H1 (cell line): ENCODE measurements around the gene DENND4A. TPM values are rescaled to one million over a fixed set of nuclear protein-coding genes. Genes with fewer than 3 reads are reported as not detected.

Experiments
- CTCF ChIA-PET: fragments of 300-600 bp; sonication (Branson Sonifier 250); formaldehyde crosslinking; loops from one replicate; lab custom pipeline; 2021; ENCODE audit not compliant: partially characterized antibody; lab: Charles Lee
- POLR2A ChIA-PET: fragments of 300-600 bp; sonication (Branson Sonifier 250); formaldehyde crosslinking; loops from one replicate; lab custom pipeline; 2021; ENCODE audit warnings: inconsistent platforms; ENCODE audit not compliant: partially characterized antibody; lab: Charles Lee
- DNase-seq, 2 experiments: peaks; one replicate each; pipeline versions ENCODE4 v3.0.0 to v3.0.0-alpha.2; 2010 to 2022; ENCODE audit warnings: low spot score in 2 of 2, low read depth in 1 of 2, mixed read lengths in 1 of 2
- FAIRE-seq: peaks from 2 replicates; lab custom pipeline; 2011; peaks lifted over from hg19 to GRCh38; lab: Jason Lieb, UNC
- H2AFZ ChIP-seq: 2 replicates; pipeline ENCODE4 v1.8.1; 2012; ENCODE audit warnings: low read length, inconsistent platforms
- H2AK5ac ChIP-seq: 2 replicates; pipeline ENCODE4 v1.6.1; 2013; ENCODE audit warnings: low read depth, low read length
- H2BK120ac ChIP-seq: replicated peaks from 2 replicates; pipeline ENCODE3; 2013; ENCODE audit warnings: low read depth, low read length, inconsistent platforms
- H2BK12ac ChIP-seq: 2 replicates; pipeline ENCODE4 v1.6.1; 2013; ENCODE audit warnings: low read depth, low read length
- H2BK15ac ChIP-seq: 2 replicates; pipeline ENCODE4 v1.6.1; 2013; ENCODE audit warnings: low read length
- H2BK20ac ChIP-seq: 2 replicates; pipeline ENCODE4 v1.6.1; 2013; ENCODE audit warnings: low read length
- H2BK5ac ChIP-seq: 2 replicates; pipeline ENCODE4 v1.6.1; 2013; ENCODE audit warnings: low read depth, low read length
- H3K14ac ChIP-seq: 2 replicates; pipeline ENCODE4 v1.6.1; 2013; ENCODE audit warnings: inconsistent platforms; ENCODE audit not compliant: insufficient read length
- H3K18ac ChIP-seq: 2 replicates; pipeline ENCODE4 v1.6.1; 2013; ENCODE audit warnings: low read length; ENCODE audit errors: extremely low read depth
- H3K23ac ChIP-seq: 2 replicates; pipeline ENCODE4 v1.6.1; 2013; ENCODE audit warnings: inconsistent platforms; ENCODE audit not compliant: insufficient read length
- H3K23me2 ChIP-seq: 2 replicates; pipeline ENCODE4 v1.6.1; 2013; ENCODE audit warnings: low read depth, low read length
- H3K27ac ChIP-seq: 2 replicates; pipeline ENCODE4 v1.6.1; 2011; ENCODE audit warnings: low read depth, low read length, inconsistent platforms
- H3K27me3 ChIP-seq, 4 experiments: replicated peaks in 1 of 4; 1 replicate in 1 of 4; 2 replicates in 3 of 4; pipeline versions ENCODE4 v1.6.1 to v1.8.1; 2011 to 2013; ENCODE audit warnings: low read length in 3 of 4, mild to moderate bottlenecking in 3 of 4, inconsistent platforms in 2 of 4, mixed read lengths in 2 of 4, moderate library complexity in 1 of 4; ENCODE audit not compliant: control insufficient read depth in 3 of 4, insufficient read depth in 3 of 4; ENCODE audit errors: extremely low read depth in 1 of 4
- H3K36me3 ChIP-seq, 4 experiments: 2 replicates each; pipeline versions ENCODE4 v1.6.1 to v1.8.1; 2011 to 2013; ENCODE audit warnings: mild to moderate bottlenecking in 4 of 4, low read length in 3 of 4, moderate library complexity in 2 of 4, control low read depth in 1 of 4, inconsistent platforms in 1 of 4; ENCODE audit not compliant: insufficient read depth in 4 of 4, control insufficient read depth in 2 of 4
- H3K4ac ChIP-seq: replicated peaks from 2 replicates; pipeline ENCODE3; 2013; ENCODE audit warnings: low read length, low read depth, mixed read lengths, inconsistent platforms; ENCODE audit not compliant: insufficient read length
- H3K4me1 ChIP-seq, 4 experiments: replicated peaks in 1 of 4; 1 replicate in 1 of 4; 2 replicates in 3 of 4; pipeline versions ENCODE4 v1.6.1 to v1.8.1; 2011 to 2013; ENCODE audit warnings: low read length in 3 of 4, inconsistent platforms in 2 of 4, mixed read lengths in 1 of 4; ENCODE audit not compliant: insufficient read depth in 4 of 4, control insufficient read depth in 3 of 4
- H3K4me2 ChIP-seq, 2 experiments: 2 replicates each; pipeline versions ENCODE4 v1.6.1 to v1.8.1; 2011 to 2013; ENCODE audit warnings: low read depth in 2 of 2, low read length in 2 of 2, control low read depth in 1 of 2, inconsistent platforms in 1 of 2, mild to moderate bottlenecking in 1 of 2; ENCODE audit not compliant: insufficient read depth in 1 of 2
- H3K4me3 ChIP-seq, 4 experiments: fragments of 200-600, 300-600 bp in 1 of 4; sonication (generic), shearing (Covaris generic), sonication (Bioruptor Twin) in 1 of 4; 2 replicates each; pipeline versions ENCODE4 v1.5.1 to v1.8.1; 2011 to 2016; ENCODE audit warnings: low read length in 4 of 4, low read depth in 3 of 4, control low read depth in 2 of 4, inconsistent platforms in 2 of 4, mild to moderate bottlenecking in 2 of 4, mixed read lengths in 1 of 4, moderate library complexity in 1 of 4; ENCODE audit not compliant: insufficient read depth in 2 of 4; ENCODE audit errors: extremely low read depth in 1 of 4
- H3K56ac ChIP-seq: replicated peaks from 2 replicates; pipeline ENCODE3; 2013; ENCODE audit warnings: low read depth, mild to moderate bottlenecking, mixed read lengths, low read length, inconsistent platforms; ENCODE audit not compliant: insufficient read length
- H3K79me1 ChIP-seq: 2 replicates; pipeline ENCODE4 v1.6.1; 2013; ENCODE audit warnings: low read depth, low read length, control low read depth
- H3K79me2 ChIP-seq, 2 experiments: 2 replicates each; pipeline versions ENCODE4 v1.6.1 to v1.8.1; 2012 to 2013; ENCODE audit warnings: low read length in 2 of 2, mild to moderate bottlenecking in 2 of 2, inconsistent platforms in 1 of 2; ENCODE audit not compliant: insufficient read depth in 2 of 2, control insufficient read depth in 1 of 2
- H3K9ac ChIP-seq, 4 experiments: replicated peaks in 1 of 4; 1 replicate in 1 of 4; 2 replicates in 3 of 4; pipeline versions ENCODE4 v1.6.1 to v1.8.1; 2011 to 2013; ENCODE audit warnings: low read depth in 3 of 4, low read length in 3 of 4, control low read depth in 2 of 4, mild to moderate bottlenecking in 2 of 4, moderate library complexity in 2 of 4, inconsistent platforms in 1 of 4; ENCODE audit errors: extremely low read depth in 1 of 4
- H3K9me3 ChIP-seq, 2 experiments: 2 replicates each; pipeline versions ENCODE4 v1.6.1 to v1.8.1; 2012 to 2013; ENCODE audit warnings: mild to moderate bottlenecking in 2 of 2, moderate library complexity in 2 of 2, control low read depth in 1 of 2, inconsistent platforms in 1 of 2, low read depth in 1 of 2, low read length in 1 of 2, mixed read lengths in 1 of 2; ENCODE audit not compliant: insufficient read depth in 2 of 2
- H4K20me1 ChIP-seq, 2 experiments: replicated peaks in 1 of 2; 2 replicates each; pipeline versions ENCODE3 to v1.8.1; 2011 to 2013; ENCODE audit warnings: inconsistent platforms in 2 of 2, low read length in 2 of 2, mild to moderate bottlenecking in 1 of 2; ENCODE audit not compliant: insufficient read depth in 2 of 2, control insufficient read depth in 1 of 2
- H4K5ac ChIP-seq: 2 replicates; pipeline ENCODE4 v1.6.1; 2013; ENCODE audit warnings: low read length, low read depth, mixed read lengths, inconsistent platforms; ENCODE audit not compliant: insufficient read length
- H4K8ac ChIP-seq: 2 replicates; pipeline ENCODE4 v1.8.0; 2013; ENCODE audit warnings: mild to moderate bottlenecking, moderate library complexity, low read length, inconsistent platforms; ENCODE audit not compliant: insufficient read depth; ENCODE audit errors: extremely low read depth
- H4K91ac ChIP-seq: replicated peaks from 2 replicates; pipeline ENCODE3; 2013; ENCODE audit warnings: low read length, mixed read lengths, inconsistent platforms; ENCODE audit not compliant: insufficient read length
- ATF2 ChIP-seq: IDR thresholded peaks from 2 replicates; pipeline ENCODE4 v1.6.1; 2012; ENCODE audit warnings: low read length, inconsistent platforms
- RFX5 ChIP-seq: IDR thresholded peaks from 2 replicates; pipeline ENCODE4 v1.6.1; 2011; ENCODE audit warnings: low read depth, low read length, improper control_type of control experiment, borderline replicate concordance
- WGBS, 2 experiments: shearing (Covaris generic) in 1 of 2; methylation state at CpG; one replicate each; pipeline versions ENCODE4 v1.1.6 to v1.1.7; 2013 to 2015; ENCODE audit warnings: low lambda C conversion rate in 2 of 2, mixed read lengths in 2 of 2, inconsistent platforms in 1 of 2, low coverage in 1 of 2, missing lambda C conversion rate in 1 of 2; ENCODE audit not compliant: insufficient replicate concordance in 2 of 2, insufficient coverage in 1 of 2, insufficient read length in 1 of 2; ENCODE audit errors: extremely low coverage in 1 of 2, missing lambda C conversion rate in 1 of 2; 5-methylcytosine and 5-hydroxymethylcytosine counted together
- polyA plus RNA-seq, 7 experiments: library from polyadenylated mRNA; depleted of rRNA in 3 of 7; stranded (reverse) in 5 of 7; unstranded in 2 of 7; fragments of >200 nt in 5 of 7; fragments of 200-250 nt in 2 of 7; gene quantifications; 1 replicate in 5 of 7; 2 replicates in 1 of 7; 4 replicates in 1 of 7; pipeline versions ENCODE4 v1.2.1 to v1.2.3, GENCODE V29; 2011 to 2013; ENCODE audit warnings: missing spikeins in 2 of 7, mixed read lengths in 2 of 7
- total RNA-seq: library from RNA; stranded (reverse); fragmentation: NEBNext Ultra II Directional; extraction: Animal tissue kit (Norgen Biotek cat#: 25700); gene quantifications from 2 replicates; pipeline ENCODE4 v1.2.1, GENCODE V29; 2021

The DENND4A gene
- total and polyA plus RNA-seq, 2 of the 8 experiments (the other 6 are each of a cell fraction or from before 2014, with no cell fraction given) = 1.3 to 4.7 TPM

- no peak overlapping the region for H2BK120ac ChIP-seq
- POLR2A ChIA-PET = no interaction called here
- H3K4me3 ChIP-seq = no peak overlapping the region
- no peak overlapping the region for H4K5ac ChIP-seq
- H2BK12ac ChIP-seq = no peak overlapping the region
- no peak overlapping the region for H3K9ac ChIP-seq
- FAIRE-seq (no peak), DNase-seq (no peak)
- H3K27me3 ChIP-seq = no peaks in the 10 kb centered on the region
- no peak overlapping the region for H4K91ac ChIP-seq
- no peaks in the 10 kb centered on the region; the same call in 1 of the 2 replicates for H3K23me2 ChIP-seq
- no peak overlapping the region for H3K4me2 ChIP-seq
- no peak overlapping the region for H2BK15ac ChIP-seq
- H3K79me1 ChIP-seq = no peaks in the 10 kb centered on the region
- no peaks in the 10 kb centered on the region for H3K9me3 ChIP-seq
- no peak overlapping the region for H3K27ac ChIP-seq
- 92% methylated on average over 6 of the region's 6 CpGs; no CpG with 5 or more reads in 1 of the 2 experiments for WGBS, 2 experiments
- no peak overlapping the region for H3K14ac ChIP-seq
- H3K23ac ChIP-seq = no peak overlapping the region
- H2AK5ac ChIP-seq = no peak overlapping the region
- H3K18ac ChIP-seq = no peak overlapping the region
- no peak overlapping the region for H2BK5ac ChIP-seq
- H2BK20ac ChIP-seq = no peak overlapping the region
- no peaks in the 10 kb centered on the region for H3K79me2 ChIP-seq
- H3K4me1 ChIP-seq = no peaks in the 10 kb centered on the region
- H3K4ac ChIP-seq = no peak overlapping the region
- no peaks in the 10 kb centered on the region for H3K36me3 ChIP-seq
- no peak overlapping the region for H4K8ac ChIP-seq
- H3K56ac ChIP-seq = no peak overlapping the region
- CTCF ChIA-PET = interaction anchor here (0.5 to 0.6 kb wide), 2 partner anchors 190 to 562 kb away, joined by 3 read pairs; no protein-coding TSS in a partner anchor
- no peaks in the 10 kb centered on the region for H4K20me1 ChIP-seq
- no peak overlapping the region for H2AFZ ChIP-seq
- no peak for TF ChIP-seq ATF2
- TF ChIP-seq RFX5 = no peak
These were observed 14.2 kb downstream of the DENND4A start for GRCh38 chr15:65777843-65778242.
